CD14-positive monocyte (primary cell): ENCODE data around the gene SFPQ. TPM values are rescaled to one million over a fixed set of nuclear protein-coding genes. Genes with fewer than 3 reads are reported as not detected.

ENCODE experiments used
- DNase-seq, 3 donors: peaks; one replicate each; pipeline ENCODE4 v3.0.0-alpha.2; 2011 to 2022
- H2AFZ ChIP-seq: 2 replicates; pipeline ENCODE4 v1.6.0; 2012; ENCODE audit warnings: mild to moderate bottlenecking, low read depth, low read length, inconsistent platforms; ENCODE audit not compliant: insufficient read depth, poor library complexity, severe bottlenecking
- H3K27ac ChIP-seq, 2 donors: 1 replicate in 1 of 2; 2 replicates in 1 of 2; pipeline ENCODE4 v1.5.1; 2012 to 2013; ENCODE audit warnings: low read length in 2 of 2, control low read depth in 1 of 2, inconsistent platforms in 1 of 2, low read depth in 1 of 2, mild to moderate bottlenecking in 1 of 2
- H3K27me3 ChIP-seq, 2 donors: one replicate each; pipeline versions ENCODE4 v1.6.0 to v1.6.1; 2011 to 2013; ENCODE audit warnings: low read length in 2 of 2; ENCODE audit not compliant: control insufficient read depth in 2 of 2, insufficient read depth in 2 of 2
- H3K36me3 ChIP-seq, 2 donors: replicated peaks in 1 of 2; 1 replicate in 1 of 2; 2 replicates in 1 of 2; pipeline versions ENCODE4 v1.5.1 to v1.6.1; 2012 to 2013; ENCODE audit warnings: low read length in 2 of 2, control low read depth in 1 of 2, inconsistent platforms in 1 of 2, mild to moderate bottlenecking in 1 of 2; ENCODE audit not compliant: insufficient read depth in 2 of 2, control insufficient read depth in 1 of 2
- H3K4me1 ChIP-seq, 2 donors: 1 replicate in 1 of 2; 2 replicates in 1 of 2; pipeline versions ENCODE4 v1.5.1 to v1.6.1; 2012 to 2013; ENCODE audit warnings: low read length in 2 of 2, control low read depth in 1 of 2, inconsistent platforms in 1 of 2, mild to moderate bottlenecking in 1 of 2, moderate library complexity in 1 of 2; ENCODE audit not compliant: insufficient read depth in 2 of 2, control insufficient read depth in 1 of 2
- H3K4me2 ChIP-seq: replicated peaks from 2 replicates; pipeline ENCODE3; 2012; ENCODE audit warnings: low read length, moderate library complexity, mild to moderate bottlenecking; ENCODE audit not compliant: poor library complexity, severe bottlenecking; ENCODE audit errors: extremely low read depth
- H3K4me3 ChIP-seq, 3 experiments: fragments of 200-600 bp in 1 of 3; sonication (generic) in 1 of 3; replicated peaks in 1 of 3; 1 replicate in 2 of 3; 2 replicates in 1 of 3; pipeline ENCODE4 v1.5.1; 2011 to 2013; ENCODE audit warnings: low read length in 3 of 3, mild to moderate bottlenecking in 3 of 3, control low read depth in 2 of 3, low read depth in 2 of 3, inconsistent platforms in 1 of 3, moderate library complexity in 1 of 3
- H3K79me2 ChIP-seq: 2 replicates; pipeline ENCODE4 v1.6.0; 2012; ENCODE audit warnings: mild to moderate bottlenecking, control low read depth, inconsistent platforms, low read length, moderate library complexity; ENCODE audit not compliant: insufficient read depth
- H3K9ac ChIP-seq: 2 replicates; pipeline ENCODE4 v1.6.0; 2017; ENCODE audit warnings: low read length, mild to moderate bottlenecking; ENCODE audit not compliant: insufficient read depth, poor library complexity, severe bottlenecking
- H3K9me3 ChIP-seq, 2 donors: replicated peaks in 1 of 2; 1 replicate in 1 of 2; 2 replicates in 1 of 2; pipeline versions ENCODE4 v1.5.1 to v1.6.1; 2012 to 2013; ENCODE audit warnings: low read length in 2 of 2, control low read depth in 1 of 2; ENCODE audit not compliant: control insufficient read depth in 1 of 2, insufficient read depth in 1 of 2
- H4K20me1 ChIP-seq: 2 replicates; pipeline ENCODE4 v1.6.0; 2012; ENCODE audit warnings: mild to moderate bottlenecking, low read length, control low read depth, moderate library complexity; ENCODE audit not compliant: insufficient read depth
- H3K27ac Mint-ChIP-seq, 7 donors: one replicate each; pipeline ENCODE4 v1.8.0; 2020; ENCODE audit warnings: mild to moderate bottlenecking in 7 of 7, mixed read lengths in 7 of 7, moderate library complexity in 6 of 7, inconsistent platforms in 2 of 7
- H3K27me3 Mint-ChIP-seq, 3 donors: one replicate each; pipeline ENCODE4 v1.8.0; 2021 to 2022; ENCODE audit warnings: low read depth in 3 of 3, mild to moderate bottlenecking in 3 of 3, mixed read lengths in 3 of 3, moderate library complexity in 3 of 3, inconsistent platforms in 1 of 3
- H3K36me3 Mint-ChIP-seq, 2 donors: one replicate each; pipeline ENCODE4 v1.8.0; 2020; ENCODE audit warnings: mixed read lengths in 2 of 2, inconsistent platforms in 1 of 2, mild to moderate bottlenecking in 1 of 2
- H3K4me1 Mint-ChIP-seq: one replicate; pipeline ENCODE4 v1.8.0; 2020; ENCODE audit warnings: mild to moderate bottlenecking, mixed read lengths
- H3K4me3 Mint-ChIP-seq, 2 donors: one replicate each; pipeline ENCODE4 v1.8.0; 2020; ENCODE audit warnings: mild to moderate bottlenecking in 2 of 2, mixed read lengths in 2 of 2, moderate library complexity in 1 of 2
- H3K9me3 Mint-ChIP-seq, 7 donors: one replicate each; pipeline ENCODE4 v1.8.0; 2020 to 2022; ENCODE audit warnings: mixed read lengths in 7 of 7, mild to moderate bottlenecking in 6 of 7, moderate library complexity in 6 of 7, inconsistent platforms in 2 of 7
- WGBS: methylation state at CpG from one replicate; pipeline ENCODE4 v1.1.5; 2013; ENCODE audit warnings: missing lambda C conversion rate; ENCODE audit not compliant: insufficient coverage; 5-methylcytosine and 5-hydroxymethylcytosine counted together
- intact Hi-C, 2 donors: fragments of 100-400 bp; cut with micrococcal nuclease; formaldehyde crosslinking; loops; one replicate each; pipeline versions ENCODE4 v1.15.0 to v1.15.1; 2023
- polyA plus RNA-seq, 3 donors: library from polyadenylated mRNA; depleted of rRNA in 1 of 3; unstranded in 2 of 3; stranded (reverse) in 1 of 3; fragments of 300-500 nt in 2 of 3; fragments of >200 nt in 1 of 3; fragmentation: Illumina TruSeq in 2 of 3; gene quantifications; 1 replicate in 2 of 3; 2 replicates in 1 of 3; pipeline ENCODE4 v1.2.3, GENCODE V29; 2012 to 2021
- TF ChIP-seq, protein P1 (sequence below): fragments of 200-600 bp; IDR thresholded peaks from one replicate; pipeline ENCODE4 v1.8.0; 2022; ENCODE audit warnings: antibody characterized with exemption, mild to moderate bottlenecking

The SFPQ gene
- polyA plus RNA-seq, 3 donors: 80.8 to 220 (median 89.2) TPM

DNA sequence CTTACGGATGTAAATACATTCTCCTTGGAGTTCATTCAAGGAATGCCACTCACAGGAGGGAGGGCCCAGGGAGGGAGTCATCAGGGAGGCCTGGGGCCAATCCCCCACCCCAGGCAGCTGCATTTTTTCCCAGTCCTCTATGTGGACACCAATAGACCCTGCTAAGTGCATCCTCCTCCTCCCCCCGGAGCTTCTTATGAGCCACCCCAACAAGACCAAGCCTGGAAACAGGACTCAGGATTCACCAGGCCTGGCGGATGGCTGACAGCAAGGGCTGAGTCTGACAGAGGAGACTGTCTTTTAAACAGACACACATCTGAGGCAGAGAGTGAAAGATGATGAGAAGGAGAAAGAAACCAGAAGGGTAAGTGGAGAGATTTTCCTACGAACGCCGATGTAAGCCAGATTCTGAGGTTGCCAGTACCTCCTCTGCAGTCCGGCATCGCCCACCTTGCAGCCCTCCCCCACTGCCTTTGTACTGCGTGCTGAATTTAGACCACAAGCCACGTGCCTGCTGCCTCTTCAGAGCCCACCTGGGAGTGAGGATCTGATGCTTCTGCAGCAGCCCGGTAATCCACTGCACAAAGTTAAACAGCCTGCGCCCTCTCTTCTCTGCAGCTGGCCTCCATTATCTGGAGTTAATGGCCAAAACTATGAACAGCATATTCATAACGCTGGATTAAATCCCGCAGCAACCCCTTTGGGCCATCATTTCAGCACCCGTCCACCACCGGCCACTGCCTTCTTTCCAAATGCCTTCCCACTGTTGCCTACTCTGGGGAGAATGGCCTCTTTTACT lies 17.6 kb upstream of the SFPQ start:
- H3K4me3 ChIP-seq: no peak overlapping the region

DNA sequence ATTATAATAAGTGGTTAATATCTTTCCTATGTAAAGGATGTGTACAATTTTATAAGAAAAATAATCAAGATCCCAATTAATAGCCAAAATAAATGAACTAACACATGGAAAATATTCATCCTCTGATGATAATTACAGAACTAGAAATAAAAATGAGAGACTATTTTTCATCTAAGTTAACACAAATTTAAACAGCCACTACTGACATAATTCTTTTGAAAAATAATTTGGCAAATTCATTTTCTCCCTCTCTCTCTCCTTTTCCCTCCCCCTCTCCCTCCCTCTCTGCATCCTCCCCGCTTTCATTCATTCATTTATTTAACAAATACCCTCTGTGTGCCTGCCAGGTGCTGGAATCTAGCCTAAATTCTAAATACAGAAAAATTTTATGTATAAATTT lies 10.3 kb upstream of the SFPQ start:
- Histone ChIP-seq H3K36me3 (no peaks in the 10 kb centered on the region), H3K9ac (no peak overlapping the region), H2AFZ (no peak overlapping the region), H4K20me1 (no peaks in the 10 kb centered on the region), H3K79me2 (no peaks in the 10 kb centered on the region), H3K27ac (no peak overlapping the region), H3K9me3 (no peaks in the 10 kb centered on the region), H3K4me1 (no peaks in the 10 kb centered on the region), H3K27me3 (no peaks in the 10 kb centered on the region), H3K4me2 (no peak overlapping the region), H3K4me3 (no peak overlapping the region)
- TF ChIP-seq, protein P1, sequence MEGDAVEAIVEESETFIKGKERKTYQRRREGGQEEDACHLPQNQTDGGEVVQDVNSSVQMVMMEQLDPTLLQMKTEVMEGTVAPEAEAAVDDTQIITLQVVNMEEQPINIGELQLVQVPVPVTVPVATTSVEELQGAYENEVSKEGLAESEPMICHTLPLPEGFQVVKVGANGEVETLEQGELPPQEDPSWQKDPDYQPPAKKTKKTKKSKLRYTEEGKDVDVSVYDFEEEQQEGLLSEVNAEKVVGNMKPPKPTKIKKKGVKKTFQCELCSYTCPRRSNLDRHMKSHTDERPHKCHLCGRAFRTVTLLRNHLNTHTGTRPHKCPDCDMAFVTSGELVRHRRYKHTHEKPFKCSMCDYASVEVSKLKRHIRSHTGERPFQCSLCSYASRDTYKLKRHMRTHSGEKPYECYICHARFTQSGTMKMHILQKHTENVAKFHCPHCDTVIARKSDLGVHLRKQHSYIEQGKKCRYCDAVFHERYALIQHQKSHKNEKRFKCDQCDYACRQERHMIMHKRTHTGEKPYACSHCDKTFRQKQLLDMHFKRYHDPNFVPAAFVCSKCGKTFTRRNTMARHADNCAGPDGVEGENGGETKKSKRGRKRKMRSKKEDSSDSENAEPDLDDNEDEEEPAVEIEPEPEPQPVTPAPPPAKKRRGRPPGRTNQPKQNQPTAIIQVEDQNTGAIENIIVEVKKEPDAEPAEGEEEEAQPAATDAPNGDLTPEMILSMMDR: no peak
- no CpG with 5 or more reads among the region's 1 CpG for WGBS
- Mint-ChIP-seq H3K27ac (no peak overlapping the region), H3K4me3 (no peak overlapping the region), H3K27me3 (peaks cover 0 to 1% (median 0%) of the 10 kb centered on the region in 3 donors), H3K36me3 (no peaks in the 10 kb centered on the region), H3K9me3 (no peaks in the 10 kb centered on the region), H3K4me1 (peaks cover 3% of the 10 kb centered on the region)
- intact Hi-C loops: loop anchor here (2.0 to 5.0 kb wide), 2 partner anchors 94 to 96 kb away; no protein-coding TSS in a partner anchor
- DNase-seq: no peak

More for the DNA sequence above, 17.6 kb upstream of the SFPQ start:
- Histone ChIP-seq H3K9me3 (no peaks in the 10 kb centered on the region), H3K79me2 (no peaks in the 10 kb centered on the region), H3K27ac (no peak overlapping the region), H3K9ac (no peak overlapping the region), H3K36me3 (no peaks in the 10 kb centered on the region), H3K4me2 (no peak overlapping the region), H3K27me3 (no peaks in the 10 kb centered on the region), H3K4me1 (no peaks in the 10 kb centered on the region), H4K20me1 (no peaks in the 10 kb centered on the region), H2AFZ (no peak overlapping the region)
- TF ChIP-seq, protein P1: no peak
- Mint-ChIP-seq H3K4me3 (no peak overlapping the region), H3K9me3 (no peaks in the 10 kb centered on the region), H3K4me1 (no peaks in the 10 kb centered on the region), H3K36me3 (no peaks in the 10 kb centered on the region), H3K27me3 (peaks cover 0 to 5% (median 2%) of the 10 kb centered on the region in 3 donors), H3K27ac (peak overlapping the region in 1 of 7 donors; percentile 34)
- 91% methylated on average over 15 of the region's 16 CpGs for WGBS
- intact Hi-C loops: no loop called here
- DNase-seq: no peak
